ENCODE results near the gene DCHS1.

DNA sequence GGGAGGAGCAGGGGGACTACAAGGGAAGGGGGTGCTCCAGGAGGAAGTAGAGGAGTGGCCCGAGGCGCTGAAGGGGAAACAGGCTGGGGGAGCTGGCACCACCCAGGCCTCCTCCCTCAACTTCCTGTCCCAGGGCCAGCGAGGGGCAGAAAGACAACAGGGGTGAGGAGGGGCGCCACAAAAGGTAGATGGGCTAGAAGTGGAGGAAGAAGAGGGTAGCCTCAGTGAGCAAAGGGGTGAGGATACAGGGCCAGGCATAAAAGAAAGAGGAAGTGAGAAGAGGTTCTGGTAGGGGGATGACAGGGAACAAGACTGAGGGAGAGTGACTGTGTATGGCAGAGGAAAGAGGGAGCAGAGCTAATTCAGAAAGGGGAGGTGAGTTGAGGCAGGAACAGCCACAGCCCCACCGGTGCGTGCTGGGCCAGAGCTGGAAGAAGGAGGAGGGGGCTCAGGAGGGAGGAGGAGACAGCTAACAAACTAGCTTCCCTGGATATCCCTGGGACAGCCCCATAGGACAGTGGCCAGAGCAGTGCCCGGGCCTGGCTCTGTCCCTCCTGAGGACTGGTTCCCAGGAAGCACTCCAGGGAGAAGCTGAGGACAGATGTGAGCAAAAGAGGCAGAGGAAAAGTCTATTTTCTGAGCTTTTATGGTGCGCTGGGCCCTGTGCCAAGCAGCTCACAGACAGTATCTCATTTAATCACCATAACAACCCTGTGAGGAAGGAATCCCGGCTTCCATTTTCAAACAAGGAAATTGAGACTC lies 8.5 kb downstream of the DCHS1 start:
- TF ChIP-seq, protein P1, sequence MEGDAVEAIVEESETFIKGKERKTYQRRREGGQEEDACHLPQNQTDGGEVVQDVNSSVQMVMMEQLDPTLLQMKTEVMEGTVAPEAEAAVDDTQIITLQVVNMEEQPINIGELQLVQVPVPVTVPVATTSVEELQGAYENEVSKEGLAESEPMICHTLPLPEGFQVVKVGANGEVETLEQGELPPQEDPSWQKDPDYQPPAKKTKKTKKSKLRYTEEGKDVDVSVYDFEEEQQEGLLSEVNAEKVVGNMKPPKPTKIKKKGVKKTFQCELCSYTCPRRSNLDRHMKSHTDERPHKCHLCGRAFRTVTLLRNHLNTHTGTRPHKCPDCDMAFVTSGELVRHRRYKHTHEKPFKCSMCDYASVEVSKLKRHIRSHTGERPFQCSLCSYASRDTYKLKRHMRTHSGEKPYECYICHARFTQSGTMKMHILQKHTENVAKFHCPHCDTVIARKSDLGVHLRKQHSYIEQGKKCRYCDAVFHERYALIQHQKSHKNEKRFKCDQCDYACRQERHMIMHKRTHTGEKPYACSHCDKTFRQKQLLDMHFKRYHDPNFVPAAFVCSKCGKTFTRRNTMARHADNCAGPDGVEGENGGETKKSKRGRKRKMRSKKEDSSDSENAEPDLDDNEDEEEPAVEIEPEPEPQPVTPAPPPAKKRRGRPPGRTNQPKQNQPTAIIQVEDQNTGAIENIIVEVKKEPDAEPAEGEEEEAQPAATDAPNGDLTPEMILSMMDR (IDR thresholded peaks at IDR 0.05): no peak
- no peak for TF ChIP-seq POLR2A (IDR thresholded peaks at IDR 0.05)
